COLO668 (cell line): ENCODE measurements around the gene CD300LD.
"Not testable (repeated sequence)": the region's sequence is repeated elsewhere in the genome, so short reads cannot be mapped to it uniquely, and the experiment has no call there.

Experiments
- DNase-seq: peaks from one replicate; lab custom pipeline; 2025; ENCODE audit not compliant: unreplicated experiment; lab: John Stamatoyannopoulos, UW

CD300LD gene

DNA sequence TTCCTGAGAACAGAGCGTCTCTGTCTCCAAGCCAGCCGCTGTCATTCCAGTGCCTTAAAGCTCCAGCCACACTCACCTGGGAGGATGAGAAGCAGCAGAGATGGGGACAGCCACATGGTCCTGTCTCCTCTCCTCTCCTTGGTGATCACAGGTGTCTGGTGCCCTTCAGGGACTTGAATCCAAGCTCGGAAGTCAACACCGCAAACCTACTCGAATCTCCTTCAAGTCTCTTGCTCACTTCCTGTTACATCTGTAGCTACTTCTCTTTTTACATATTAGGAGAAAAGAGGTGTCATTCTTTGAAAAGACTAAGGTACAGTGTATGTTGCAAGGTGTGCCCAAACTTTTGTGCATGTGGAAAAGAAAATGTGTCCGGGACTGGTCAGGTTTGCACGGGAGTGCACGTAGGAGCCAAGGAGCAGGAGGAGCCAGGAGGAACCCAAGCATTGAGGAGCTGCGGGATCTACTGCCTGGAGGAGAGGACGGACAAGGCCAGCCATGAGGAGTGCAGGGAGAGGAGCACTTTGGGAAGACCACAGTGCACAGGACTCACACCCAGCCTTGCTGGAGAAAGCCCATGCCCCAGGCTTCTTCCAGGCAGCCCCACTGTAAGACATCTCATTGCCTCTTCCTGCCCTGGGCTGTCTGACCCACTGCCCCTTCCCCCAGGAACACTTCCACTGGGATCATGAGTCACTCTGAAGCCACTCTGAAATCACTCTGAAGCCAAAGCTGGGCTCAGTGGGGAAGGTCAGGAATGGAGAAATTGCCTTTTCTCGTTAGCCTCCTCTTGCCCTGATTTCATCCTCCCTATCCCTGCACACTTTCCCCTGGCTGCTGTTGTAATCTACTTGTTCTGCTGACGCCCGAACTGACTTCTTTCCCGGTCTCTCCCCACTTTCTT, at the start of gene CD300LD:
TSS of gene CD300LD (minus strand) at position 197 of the 904 bp plus-strand sequence. CDS start at position 116, 81 bp downstream.
- DNase-seq: no peak

DNA sequence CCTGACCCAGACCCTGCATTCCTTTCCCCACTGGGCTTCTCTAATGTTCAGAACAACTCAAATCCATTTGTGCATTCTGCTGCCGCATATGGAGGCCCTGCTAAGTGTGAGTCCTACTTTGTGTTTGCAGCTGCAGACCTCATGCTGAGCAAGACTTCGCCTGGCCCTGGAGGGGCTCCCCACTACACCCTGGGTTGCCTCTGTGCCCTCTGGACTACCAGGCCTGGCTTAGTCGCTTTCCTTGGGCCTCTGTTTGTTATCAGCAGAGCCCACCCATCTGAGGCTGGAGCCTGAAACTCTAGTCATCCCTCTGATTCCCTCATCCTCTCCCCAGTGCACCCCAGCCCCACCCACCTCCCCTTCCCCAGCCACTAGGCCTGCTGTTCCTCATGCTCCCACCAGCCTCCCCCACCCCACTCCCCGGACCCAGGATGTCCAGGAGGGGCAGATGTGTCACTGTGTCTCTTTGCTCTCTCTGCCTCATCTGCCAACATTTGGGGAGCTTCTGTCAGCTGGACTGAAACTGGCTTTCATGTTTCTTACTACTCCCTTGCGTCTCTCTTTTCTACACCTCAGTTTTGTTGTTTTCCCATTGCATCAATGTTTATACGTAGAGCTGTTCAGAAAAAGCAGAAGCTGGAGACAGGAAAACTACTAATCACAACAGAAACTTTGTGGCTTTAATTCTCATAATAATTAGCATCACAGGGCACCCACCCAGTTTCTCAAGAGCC, 49.3 kb upstream of the CD300LD start:
- no peak for DNase-seq

DNA sequence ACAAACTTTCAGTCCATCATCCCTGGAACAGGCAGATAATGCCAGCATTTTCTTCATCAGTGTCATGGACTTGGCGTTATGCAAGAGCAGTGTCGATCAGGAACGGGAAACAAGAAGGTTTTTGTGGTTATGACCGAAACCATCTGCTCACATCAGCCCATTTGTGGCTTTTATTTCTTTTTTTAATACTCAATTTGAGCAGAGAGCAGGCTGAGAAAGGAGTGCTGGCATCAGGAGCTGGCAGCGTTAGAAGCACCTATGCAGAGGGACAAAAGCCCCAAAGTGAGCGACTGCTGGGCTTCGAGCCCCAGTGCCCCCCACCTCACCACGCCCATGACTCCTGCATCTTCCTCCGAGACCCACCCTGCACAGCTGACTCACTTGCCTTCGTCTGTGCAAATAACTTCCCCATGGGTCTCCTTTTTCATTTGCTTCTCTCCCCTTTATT, 47.6 kb upstream of the CD300LD start:
- DNase-seq: no peak

DNA sequence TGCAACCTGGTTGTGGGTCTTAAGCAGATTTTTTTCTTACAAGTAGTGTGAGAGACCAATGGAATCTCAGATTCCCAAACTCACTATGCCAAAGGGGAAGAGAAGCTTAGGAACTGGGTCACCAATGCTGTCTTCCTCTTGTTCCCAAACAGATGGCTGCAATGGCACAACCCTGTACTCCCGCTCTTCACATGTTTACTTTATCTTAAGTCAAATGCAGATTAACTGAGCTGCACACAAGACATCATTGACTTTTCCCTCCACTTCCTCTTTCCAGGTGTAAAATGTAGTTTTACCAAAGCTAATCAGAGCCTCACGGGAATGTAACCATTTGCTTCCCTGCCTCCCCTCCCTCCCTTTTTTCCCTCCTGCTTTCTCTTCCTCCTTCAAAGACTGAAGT, 45.8 kb upstream of the CD300LD start:
- DNase-seq: no peak

DNA sequence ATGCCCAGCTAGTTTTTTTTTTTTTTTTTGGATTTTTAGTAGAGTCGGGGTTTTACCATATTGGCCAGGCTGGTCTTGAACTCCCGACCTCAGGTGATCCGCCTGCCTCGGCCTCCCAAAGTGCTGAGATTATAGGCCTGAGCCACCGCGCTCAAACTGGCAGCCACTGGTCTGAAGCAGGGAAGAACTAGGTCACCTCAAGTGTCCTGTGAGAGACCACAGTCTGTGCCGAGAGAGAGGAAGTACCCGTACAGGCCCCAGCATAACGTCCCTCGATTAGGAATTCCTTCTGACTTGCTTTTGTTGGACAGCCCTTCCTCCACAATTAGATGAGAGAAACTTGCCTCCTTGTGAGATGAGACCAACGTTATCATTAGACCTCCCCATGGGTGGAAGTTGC, 45.2 kb upstream of the CD300LD start:
- no peak for DNase-seq

DNA sequence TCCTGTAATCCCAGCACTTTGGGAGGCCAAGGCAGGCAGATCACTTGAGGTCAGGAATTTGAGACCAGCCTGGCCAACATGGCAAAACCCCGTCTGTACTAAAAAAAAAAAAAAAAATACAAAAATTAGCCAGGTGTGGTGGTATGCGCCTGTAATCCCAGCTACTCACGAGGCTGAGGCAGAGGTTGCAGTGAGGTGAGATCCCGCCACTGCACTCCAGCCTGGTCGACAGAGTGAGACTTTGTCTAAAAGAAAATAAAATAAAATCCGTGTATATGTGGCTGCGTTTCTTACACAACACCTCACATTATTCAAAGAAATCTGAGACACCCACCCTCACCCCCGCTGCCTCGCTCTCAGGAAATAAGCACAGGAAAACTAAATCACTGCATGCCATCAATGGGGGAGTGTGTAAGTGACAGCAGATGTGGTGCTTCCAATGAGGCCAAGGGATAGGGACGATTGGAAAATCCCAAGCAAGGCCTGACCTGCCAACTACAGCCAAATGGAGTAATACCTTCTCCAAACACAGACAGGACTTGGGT, 44.5 kb upstream of the CD300LD start:
- DNase-seq: not testable (repeated sequence)

DNA sequence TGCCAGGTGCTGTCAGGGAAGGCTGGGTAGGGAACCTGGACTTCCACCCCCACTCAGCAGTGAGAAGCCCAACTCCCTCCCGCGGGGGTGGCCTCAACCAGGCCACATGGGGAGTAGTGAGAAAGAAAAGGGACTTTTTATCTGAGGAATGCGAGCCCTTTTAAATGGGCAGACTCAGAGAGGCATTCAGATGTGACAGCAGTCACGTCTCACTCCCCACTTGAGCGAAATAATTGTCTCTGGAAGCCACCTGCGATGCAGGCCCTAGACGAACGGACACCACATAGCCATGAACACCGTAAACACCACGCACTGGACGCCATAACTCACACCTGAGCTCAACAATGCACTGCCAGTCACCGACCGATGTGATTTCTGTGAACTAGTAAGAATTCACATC, 43.3 kb upstream of the CD300LD start:
- no peak for DNase-seq

DNA sequence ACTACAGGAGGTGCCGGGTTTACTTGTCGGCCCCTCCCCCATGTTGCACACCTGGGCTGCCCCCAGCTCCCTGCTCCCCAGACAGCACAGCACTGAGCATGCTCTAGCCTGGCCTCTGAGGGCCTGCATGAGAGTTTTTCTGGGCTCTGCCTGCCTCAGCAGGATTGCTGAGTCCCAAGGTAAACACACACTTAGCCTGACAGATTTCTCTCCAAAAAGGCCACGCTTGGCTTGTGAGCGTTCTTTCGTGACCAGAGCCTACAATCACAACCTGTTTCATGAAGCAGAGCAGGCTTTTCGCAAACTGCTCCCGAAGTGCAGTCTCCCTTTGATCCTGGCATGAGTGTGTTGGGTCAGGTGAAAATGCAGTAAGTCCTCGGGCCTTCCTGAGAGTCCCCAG, 41.2 kb upstream of the CD300LD start:
- DNase-seq: peak; percentile 20

DNA sequence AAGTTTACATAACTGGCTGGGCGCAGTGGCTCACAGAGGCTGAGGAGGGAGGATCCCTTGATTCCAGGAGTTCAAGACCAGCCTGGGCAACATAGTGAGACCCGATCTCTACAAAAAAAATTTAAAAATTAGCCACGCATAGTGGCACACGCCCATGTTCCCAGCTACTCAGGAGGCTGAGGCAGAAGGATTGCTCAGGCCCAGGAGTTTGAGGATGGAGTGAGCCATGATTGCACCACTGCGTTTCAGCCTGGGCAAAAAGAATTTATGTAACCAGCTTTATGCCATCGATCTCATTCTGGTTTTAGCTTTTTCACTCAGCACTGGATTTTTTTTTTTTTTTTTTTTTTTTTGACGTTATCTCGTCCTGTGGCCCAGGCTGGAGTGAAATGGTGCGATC, 40.5 kb upstream of the CD300LD start:
- no peak for DNase-seq

DNA sequence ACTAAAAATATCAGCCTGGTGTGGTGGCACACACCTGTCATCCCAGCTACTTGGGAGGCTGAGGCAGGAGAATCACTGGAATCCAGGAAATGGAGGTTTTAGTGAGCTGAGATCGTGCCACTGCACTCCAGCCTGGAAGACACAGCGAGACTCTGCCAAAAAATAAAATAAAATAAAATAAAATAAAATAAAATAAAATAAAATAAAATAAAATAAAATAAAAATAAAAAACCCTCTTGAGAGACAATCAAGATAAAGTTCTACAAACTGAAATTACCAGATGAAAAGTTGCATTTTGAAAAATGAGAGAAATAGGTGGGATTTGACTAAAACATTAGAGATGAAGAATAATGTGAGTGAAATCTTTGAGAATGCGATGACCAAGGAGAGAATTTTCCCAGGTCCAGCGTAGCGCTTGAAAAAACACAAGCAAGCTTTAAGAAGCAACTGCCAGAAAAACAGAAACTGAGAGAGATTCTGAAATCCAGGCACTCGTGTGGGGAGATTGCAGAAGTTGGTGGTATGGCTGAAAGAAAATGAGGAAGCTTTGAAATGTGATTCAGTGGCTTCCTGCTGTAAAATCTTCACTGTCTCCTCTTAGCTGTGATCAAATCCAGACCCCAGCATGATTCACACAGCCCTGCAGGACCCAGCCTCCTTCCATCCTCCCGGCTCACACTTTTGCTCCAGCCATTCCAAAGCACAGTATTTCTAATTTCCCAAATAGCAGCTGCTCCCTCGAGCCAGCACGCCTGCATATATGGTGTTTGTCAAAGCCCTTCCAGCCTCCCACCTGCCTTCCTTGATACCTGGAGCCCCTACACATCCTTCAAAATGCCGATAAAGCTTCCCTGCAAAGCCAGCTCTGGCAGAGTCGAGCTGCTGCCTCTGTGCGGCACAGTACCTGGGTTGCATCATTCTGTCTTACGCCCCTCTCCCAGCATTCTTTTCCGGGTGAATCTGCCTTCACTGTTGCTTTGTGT, 39.7 kb upstream of the CD300LD start:
- DNase-seq: no peak

DNA sequence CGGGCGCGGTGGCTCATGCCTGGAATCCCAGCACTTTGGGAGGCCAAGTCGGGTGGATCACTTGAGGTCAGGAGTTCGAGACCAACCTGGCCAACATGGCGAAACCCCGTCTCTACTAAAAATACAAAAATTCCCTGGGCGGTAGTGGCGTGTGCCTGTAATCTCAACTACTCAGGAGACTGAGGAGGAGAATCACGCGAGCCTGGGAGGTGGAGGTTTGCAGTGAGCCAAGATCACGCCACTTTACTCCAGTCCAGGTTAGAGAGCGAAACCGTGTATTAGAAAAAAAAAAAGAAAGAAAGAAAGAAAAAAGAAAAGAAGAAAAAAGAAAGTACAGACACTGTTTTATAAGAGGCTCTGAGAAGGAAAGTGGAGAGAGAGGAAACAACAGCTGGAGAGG, 38.2 kb upstream of the CD300LD start:
- DNase-seq: not testable (repeated sequence)

DNA sequence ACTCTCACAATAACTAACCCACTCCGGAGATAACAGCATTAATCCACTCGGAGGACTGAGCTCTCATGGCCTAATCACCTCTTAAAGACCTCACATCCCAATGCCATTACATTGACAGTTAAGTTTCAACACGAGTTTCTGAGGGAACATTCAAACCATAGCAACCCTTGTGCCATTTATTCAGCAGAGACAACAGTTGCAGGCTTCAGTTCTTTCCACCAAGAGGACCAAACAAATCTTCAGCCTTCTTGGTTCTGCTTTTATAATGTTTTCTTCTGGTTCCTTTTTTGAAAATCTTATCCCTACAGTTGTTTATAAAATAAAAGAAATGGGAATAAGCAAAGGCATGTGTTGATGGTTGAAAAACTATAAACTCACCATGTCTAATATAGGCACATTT, 33.6 kb upstream of the CD300LD start:
- DNase-seq: no peak

DNA sequence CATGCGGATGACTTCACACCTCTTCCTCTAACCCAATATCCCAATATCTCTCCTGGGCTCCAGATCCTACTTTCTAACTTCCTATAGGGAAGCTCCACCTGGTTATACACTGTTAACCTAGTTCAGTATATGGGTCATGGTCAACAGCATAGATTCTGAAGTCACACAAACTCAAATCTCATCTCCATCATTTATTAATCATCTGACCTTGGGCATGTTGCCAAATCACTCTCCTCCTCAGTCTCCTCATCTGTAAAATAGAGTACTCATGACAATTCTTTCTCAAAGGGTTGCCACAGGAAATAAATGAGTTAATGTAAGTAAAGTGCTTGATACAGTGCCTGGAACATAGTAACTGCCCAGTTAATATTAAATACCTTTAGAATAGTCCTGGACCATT, 32.0 kb upstream of the CD300LD start:
- DNase-seq: no peak

DNA sequence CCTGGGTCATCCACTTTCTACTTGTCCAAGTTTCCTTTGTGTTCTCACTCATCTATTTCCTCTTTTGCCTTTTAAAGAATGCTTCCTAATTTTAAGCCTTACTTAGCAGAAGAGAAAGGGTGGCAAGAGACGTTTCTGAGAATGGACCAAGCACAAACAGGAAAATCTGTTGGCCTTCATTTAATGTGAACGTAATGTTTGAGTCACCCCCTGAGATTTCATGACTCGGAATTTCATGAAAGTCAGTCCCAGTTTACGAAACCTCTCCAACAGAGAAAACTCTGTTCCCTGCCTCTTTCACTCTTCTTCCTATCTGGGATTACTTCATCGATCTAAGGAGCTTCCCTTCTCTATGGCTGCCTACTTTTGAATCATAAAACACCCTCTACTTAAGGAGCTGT, 31.6 kb upstream of the CD300LD start, which contains the start of gene CD300E:
TSS of gene CD300E (minus strand) at position 46 of the 401 bp plus-strand sequence. CDS start 117 bp downstream, outside the sequence.
- no peak for DNase-seq

DNA sequence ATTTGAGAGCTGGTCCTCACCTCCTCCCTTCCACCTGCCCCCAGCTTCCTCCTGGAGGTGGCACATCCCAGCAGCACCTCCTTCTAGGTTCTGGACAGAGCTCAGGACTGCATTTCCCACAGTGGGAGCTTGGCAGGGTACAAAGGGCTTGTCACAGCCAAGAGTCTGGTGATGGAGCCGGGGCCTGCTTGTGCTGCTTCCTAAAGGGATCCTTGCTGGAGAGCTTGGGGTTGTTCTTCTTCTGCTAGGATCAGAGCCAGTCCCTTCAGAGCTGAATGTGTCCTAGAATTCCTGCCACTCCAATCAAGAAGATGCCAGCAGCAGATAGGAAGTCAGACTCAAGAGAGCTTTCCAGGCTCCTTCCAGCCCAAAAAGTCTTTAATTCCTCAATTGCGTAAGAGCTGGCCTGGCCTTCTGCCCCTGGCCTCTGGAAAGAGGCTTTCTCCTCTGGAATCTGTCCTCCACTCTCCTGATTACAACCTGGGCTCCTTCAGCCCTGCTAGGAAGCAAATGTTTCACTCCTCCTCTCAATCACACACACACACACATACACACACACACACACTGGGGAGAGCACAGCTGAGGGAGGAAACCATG, 27.1 kb upstream of the CD300LD start:
- DNase-seq: no peak

DNA sequence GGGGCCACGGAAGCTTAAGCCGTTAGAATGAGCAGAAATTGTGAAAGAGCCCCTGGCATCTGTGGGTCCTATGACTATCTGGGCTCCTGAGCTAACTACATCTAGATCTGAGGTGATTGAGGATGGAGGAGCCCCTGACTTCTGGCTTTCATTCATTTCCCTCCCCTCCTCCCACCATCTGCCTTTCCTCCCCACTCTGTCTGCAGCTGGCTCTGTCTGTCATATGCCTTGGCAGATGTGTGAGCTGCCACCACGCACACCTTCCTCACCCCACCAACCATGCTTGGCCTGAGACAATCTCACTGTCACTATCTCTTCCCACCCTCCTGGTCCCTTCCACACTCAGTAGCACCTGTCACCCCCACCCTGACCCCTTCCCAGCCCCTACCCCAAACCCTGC, 26.4 kb upstream of the CD300LD start:
- no peak for DNase-seq

DNA sequence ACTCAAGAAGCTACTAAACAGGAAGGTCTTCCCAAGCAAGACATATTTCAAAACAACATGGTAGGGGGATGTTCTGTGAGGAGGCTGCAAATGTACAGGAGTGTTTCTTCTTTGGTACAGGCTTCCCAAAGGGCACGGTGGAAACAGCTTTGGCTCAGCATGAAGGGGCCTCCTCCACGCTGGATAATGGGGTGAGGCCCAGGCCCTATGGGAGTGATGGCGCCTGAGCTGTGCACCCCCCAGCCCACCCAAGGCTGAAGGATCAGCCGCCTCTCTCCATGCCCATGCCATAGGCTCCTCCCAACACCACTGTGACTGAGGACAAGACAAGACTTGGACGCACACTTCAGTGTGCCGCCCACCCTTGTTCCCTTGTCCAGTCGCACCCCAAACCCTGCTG, 24.6 kb upstream of the CD300LD start:
- DNase-seq: no peak

DNA sequence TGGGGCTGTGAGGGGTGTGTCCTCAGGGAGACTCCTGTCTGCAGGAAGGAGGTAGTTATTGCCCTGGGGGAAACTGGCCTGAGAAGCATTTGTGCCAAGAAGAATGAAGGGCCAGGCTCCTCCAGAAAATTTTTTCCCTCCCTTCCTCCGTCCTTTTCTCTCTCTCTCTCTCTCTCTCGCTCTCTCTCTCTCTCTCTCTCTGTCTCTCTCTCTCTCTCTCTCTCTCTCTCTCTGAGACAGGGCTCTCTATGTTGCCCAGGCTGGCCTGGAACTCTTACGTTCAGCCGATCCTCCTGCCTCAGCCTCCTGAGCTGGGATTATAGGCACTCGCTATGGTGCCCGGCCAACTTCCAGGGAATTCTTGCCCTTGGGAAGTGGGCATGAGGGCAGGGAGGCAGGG, 20.0 kb upstream of the CD300LD start:
- no peak for DNase-seq

DNA sequence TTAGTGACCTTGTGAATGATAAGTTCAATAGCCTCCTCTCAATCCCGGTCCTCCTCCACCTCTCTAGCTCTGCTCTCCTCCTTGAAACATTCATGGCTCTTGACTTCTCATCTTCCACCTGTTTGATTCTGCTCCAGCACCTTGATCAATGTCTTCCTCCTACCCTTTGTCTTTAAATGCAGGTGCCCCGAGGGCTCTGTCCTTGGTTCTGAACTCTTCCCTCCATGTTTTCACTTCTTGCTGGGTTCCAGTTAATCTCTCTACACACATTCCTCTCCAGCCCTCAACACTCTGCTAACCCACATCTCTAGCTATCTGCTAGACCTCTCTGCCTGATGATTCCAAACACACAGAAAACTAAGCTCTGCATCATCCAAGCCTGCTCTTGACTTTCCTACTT, 18.0 kb upstream of the CD300LD start:
- no peak for DNase-seq

DNA sequence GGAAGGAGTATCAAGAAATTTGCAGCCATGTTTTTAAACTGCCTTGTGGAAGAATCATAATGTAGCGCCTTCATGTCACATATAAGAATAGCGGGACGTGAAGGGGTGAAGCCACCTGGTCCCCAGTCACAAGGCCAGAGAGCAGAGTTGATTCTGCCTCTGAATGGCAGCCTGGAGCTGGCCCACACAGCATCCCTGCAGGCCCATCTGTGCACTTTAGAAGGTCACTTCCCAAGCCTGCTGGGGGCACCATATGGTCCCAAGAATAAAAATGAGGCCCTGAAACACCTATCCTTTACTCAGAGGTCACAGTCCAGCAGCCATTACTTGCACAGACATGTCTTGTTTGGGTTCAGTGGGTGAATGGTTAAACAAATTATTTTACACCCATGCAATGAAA, 16.4 kb upstream of the CD300LD start:
- no peak for DNase-seq
